Measurements from ENCODE around the gene INCENP.

INCENP gene

GRCh38 chr11:62129590-62130282 is 5.9 kb downstream of the INCENP start:
- no peak for DNase-seq (ENCODE audit: low read depth)
- no peak for TF ChIP-seq CTCF (IDR thresholded peaks at IDR 0.05; ENCODE audit: low read depth, low read length, missing control alignments)
- no peak overlapping the region for H3K4me3 ChIP-seq (ENCODE audit: low read depth, low read length)

DNA sequence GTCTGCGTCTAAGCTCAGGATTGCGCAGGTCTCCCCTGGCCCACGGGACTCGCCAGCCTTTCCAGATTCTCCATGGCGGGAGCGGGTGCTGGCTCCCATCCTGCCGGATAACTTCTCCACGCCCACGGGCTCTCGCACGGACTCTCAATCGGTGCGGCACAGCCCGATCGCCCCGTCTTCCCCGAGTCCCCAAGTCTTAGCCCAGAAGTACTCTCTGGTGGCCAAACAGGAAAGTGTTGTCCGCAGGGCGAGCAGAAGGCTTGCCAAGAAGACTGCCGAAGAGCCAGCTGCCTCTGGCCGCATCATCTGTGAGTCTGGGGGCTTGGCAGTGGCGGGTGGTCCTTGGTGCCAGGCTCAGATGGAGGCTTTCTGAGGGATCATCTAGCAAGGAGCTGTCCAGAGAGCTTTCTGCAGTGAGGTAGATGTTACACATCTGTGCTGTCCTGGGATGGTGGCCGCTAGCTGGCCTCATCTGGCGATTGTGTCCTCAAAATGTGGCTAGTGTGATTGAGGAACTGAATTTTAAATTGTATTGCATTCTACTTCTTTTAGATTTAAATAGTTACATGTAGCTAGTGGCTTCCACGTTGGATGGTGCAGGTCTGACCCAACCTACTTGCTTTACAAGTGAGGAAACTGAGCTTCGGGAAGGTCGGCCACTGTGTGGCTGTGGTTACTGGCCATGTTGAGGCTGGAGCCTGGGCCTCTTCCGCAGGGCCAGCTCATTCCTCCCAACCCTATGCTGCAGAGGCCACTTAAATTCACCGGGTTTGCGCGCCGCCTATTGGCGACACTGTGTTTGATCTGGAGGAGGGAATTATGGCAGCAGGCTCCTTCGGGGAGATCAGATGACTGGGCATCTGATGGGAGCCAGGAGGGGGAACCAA is 6.7 kb downstream of the INCENP start:
- DNase-seq (ENCODE audit: low read depth) = no peak
- no peak for TF ChIP-seq CTCF (IDR thresholded peaks at IDR 0.05; ENCODE audit: low read depth, low read length, missing control alignments)

GRCh38 chr11:62131170-62131464 is 7.3 kb downstream of the INCENP start:
- no peak for DNase-seq (ENCODE audit: low read depth)
- TF ChIP-seq CTCF (IDR thresholded peaks at IDR 0.05; ENCODE audit: low read depth, low read length, missing control alignments) = no peak
- no peak overlapping the region for H3K4me3 ChIP-seq (ENCODE audit: low read depth, low read length)

More for the DNA sequence above, 6.7 kb downstream of the INCENP start:
- no peak overlapping the region for H3K4me3 ChIP-seq (ENCODE audit: low read depth, low read length)

- no peak for TF ChIP-seq CTCF (IDR thresholded peaks at IDR 0.05; ENCODE audit: low read depth, low read length, missing control alignments)
- no peak for DNase-seq (ENCODE audit: low read depth)
- H3K4me3 ChIP-seq (ENCODE audit: low read depth, low read length) = no peak overlapping the region
Observed at GRCh38 chr11:62132191-62132590, 8.4 kb downstream of the INCENP start.

DNA sequence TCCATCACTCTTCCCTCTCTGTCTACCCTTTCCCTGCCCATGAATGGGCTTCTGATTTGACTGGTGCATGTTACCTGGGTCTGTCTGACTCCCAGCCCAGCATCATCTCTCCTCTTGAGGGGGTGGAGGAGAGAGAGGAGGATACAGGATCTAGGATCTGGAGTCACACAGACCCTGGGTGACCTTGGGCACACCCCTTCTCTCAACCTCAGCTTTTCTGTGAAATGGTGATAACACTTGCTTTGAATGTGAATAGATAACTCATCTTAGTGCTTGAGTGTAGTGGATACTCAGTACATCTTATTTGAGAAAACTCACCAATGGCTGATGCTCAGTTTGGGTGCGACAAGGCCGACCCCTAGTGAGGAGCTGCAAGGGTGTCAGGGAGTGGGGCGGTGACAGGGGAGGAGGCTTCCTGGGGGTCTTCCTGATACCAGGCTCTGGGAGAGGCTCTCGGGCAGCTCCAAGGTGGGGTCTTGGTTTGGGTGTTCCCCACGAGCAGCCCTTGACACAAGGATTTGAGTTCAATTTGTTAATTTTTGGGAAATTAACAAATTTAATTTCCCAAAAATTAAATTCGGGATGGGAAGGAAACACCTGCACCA is 9.0 kb downstream of the INCENP start:
- no peak overlapping the region for H3K4me3 ChIP-seq (ENCODE audit: low read depth, low read length)
- no peak for DNase-seq (ENCODE audit: low read depth)
- TF ChIP-seq CTCF (IDR thresholded peaks at IDR 0.05; ENCODE audit: low read depth, low read length, missing control alignments) = no peak

DNA sequence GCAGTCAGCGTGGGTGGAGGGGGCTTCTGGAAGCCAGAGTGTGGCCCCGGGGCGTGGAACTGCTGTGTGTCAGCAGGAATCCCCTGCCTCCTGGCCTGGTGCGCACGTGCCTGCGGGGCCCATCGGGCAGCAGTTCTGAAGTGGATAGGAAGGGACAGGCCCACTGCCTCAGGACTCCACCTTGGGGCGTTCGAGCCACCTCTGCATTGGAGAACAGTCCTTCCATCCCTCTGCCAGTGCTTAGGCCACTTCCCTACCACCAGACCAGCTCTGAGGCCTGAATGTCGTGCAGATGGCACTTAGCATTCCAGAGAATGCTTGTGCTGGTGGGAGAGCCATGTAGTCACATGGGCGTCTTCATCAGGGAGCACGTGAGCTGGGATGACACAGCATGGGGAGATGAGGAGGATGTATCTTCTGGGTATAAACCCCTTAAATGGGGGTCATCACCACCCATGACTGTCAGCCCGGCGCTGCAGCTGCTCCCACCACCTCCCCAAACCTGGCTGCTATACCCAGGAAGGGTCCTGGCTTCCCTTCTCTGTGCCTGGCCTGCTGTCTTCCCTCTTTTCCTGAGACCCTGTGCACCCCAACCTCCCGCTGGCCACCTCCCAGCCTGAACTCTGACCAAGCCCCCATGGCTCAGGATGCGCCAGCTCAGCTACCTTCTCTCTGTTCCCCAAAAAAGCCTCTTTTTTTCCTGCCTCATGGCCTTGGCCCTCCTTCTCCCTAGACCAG is 9.7 kb downstream of the INCENP start:
- H3K4me3 ChIP-seq (ENCODE audit: low read depth, low read length) = no peak overlapping the region
- DNase-seq (ENCODE audit: low read depth) = no peak
- TF ChIP-seq CTCF (IDR thresholded peaks at IDR 0.05; ENCODE audit: low read depth, low read length, missing control alignments) = no peak
